M059J (cell line): ENCODE results near the gene KSR1. TPM values are rescaled to one million over a fixed set of nuclear protein-coding genes. Genes with fewer than 3 reads are reported as not detected.
"Not testable (repeated sequence)": the region's sequence is repeated elsewhere in the genome, so short reads cannot be mapped to it uniquely, and the experiment has no call there.

Experiments
- DNase-seq: peaks from one replicate; pipeline ENCODE4 v3.0.0-alpha.2; 2012; ENCODE audit warnings: low read depth
- total RNA-seq: library from RNA; depleted of rRNA; stranded (reverse); fragments of >200 nt; shearing (Covaris generic); gene quantifications from 2 replicates; pipeline ENCODE4 v1.2.3, GENCODE V29; 2014; rRNA removed

Gene KSR1
- total RNA-seq, result 2.5 and 3.8 TPM in 2 replicates

GRCh38 chr17:27455914-27456680, at the start of gene KSR1:
KSR1 (plus strand) TSS chr17:27456448; CDS start chr17:27456644, 196 bp downstream.
- DNase-seq, result peak; percentile 66

GRCh38 chr17:27407916-27408864, 48.1 kb upstream of the KSR1 start:
- DNase-seq, result peak; percentile 71

GRCh38 chr17:27408891-27409290, 47.4 kb upstream of the KSR1 start:
- DNase-seq, result peak; percentile 53

GRCh38 chr17:27412158-27412557, 44.1 kb upstream of the KSR1 start:
- not testable (repeated sequence) for DNase-seq

GRCh38 chr17:27413315-27413714, 42.9 kb upstream of the KSR1 start:
- DNase-seq, result no peak

GRCh38 chr17:27413792-27414191, 42.5 kb upstream of the KSR1 start:
- DNase-seq, result no peak

GRCh38 chr17:27414271-27414670, 42.0 kb upstream of the KSR1 start:
- DNase-seq, result peak; percentile 20

GRCh38 chr17:27414694-27415093, 41.6 kb upstream of the KSR1 start:
- DNase-seq, result no peak

GRCh38 chr17:27415120-27415795, 41.0 kb upstream of the KSR1 start:
- DNase-seq, result no peak

GRCh38 chr17:27417596-27418365, 38.5 kb upstream of the KSR1 start:
- DNase-seq, result no peak

GRCh38 chr17:27418366-27418615, 38.0 kb upstream of the KSR1 start:
- no peak for DNase-seq

- DNase-seq, result no peak
Measured at GRCh38 chr17:27419156-27419555, 37.1 kb upstream of the KSR1 start.

GRCh38 chr17:27420211-27420950, 35.9 kb upstream of the KSR1 start:
- no peak for DNase-seq

- no peak for DNase-seq
Measured at GRCh38 chr17:27421111-27421510, 35.1 kb upstream of the KSR1 start.

GRCh38 chr17:27421626-27422025, 34.6 kb upstream of the KSR1 start:
- not testable (repeated sequence) for DNase-seq

- no peak for DNase-seq
Measured at GRCh38 chr17:27422601-27423000, 33.6 kb upstream of the KSR1 start.

GRCh38 chr17:27423651-27424050, 32.6 kb upstream of the KSR1 start:
- no peak for DNase-seq

GRCh38 chr17:27424516-27424915, 31.7 kb upstream of the KSR1 start:
- no peak for DNase-seq

GRCh38 chr17:27424941-27425340, 31.3 kb upstream of the KSR1 start:
- no peak for DNase-seq

GRCh38 chr17:27425571-27425970, 30.7 kb upstream of the KSR1 start:
- not testable (repeated sequence) for DNase-seq

- DNase-seq, result no peak
Measured at GRCh38 chr17:27425991-27426390, 30.3 kb upstream of the KSR1 start.
